SKM-1 (cell line): ENCODE results near the gene FOXD1.

ENCODE experiments used
- DNase-seq: peaks from one replicate; lab custom pipeline; 2025; ENCODE audit not compliant: unreplicated experiment; lab: John Stamatoyannopoulos, UW

The FOXD1 gene

DNA sequence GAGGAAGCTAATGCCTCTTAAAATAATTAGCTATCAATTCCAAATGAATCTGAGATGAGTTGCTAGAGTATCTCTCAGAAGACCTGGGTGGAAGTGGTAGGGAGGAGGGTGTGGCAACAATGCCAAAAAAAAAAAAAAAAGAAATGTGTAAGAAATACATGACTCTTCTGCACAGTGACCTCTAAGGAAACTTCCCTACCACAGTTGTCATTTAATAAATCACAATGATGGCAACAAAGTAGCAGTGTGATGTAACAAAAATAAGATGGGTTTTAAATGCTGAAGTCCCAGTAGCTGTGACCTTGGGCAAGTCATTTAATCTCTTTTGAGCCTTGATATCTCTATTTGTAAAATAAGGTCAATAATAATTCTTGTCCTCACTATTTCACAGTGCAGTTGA, 7.2 kb downstream of the FOXD1 start:
- DNase-seq: no peak

GRCh38 chr5:73440262-73440661, 8.3 kb downstream of the FOXD1 start:
- DNase-seq: no peak

DNA sequence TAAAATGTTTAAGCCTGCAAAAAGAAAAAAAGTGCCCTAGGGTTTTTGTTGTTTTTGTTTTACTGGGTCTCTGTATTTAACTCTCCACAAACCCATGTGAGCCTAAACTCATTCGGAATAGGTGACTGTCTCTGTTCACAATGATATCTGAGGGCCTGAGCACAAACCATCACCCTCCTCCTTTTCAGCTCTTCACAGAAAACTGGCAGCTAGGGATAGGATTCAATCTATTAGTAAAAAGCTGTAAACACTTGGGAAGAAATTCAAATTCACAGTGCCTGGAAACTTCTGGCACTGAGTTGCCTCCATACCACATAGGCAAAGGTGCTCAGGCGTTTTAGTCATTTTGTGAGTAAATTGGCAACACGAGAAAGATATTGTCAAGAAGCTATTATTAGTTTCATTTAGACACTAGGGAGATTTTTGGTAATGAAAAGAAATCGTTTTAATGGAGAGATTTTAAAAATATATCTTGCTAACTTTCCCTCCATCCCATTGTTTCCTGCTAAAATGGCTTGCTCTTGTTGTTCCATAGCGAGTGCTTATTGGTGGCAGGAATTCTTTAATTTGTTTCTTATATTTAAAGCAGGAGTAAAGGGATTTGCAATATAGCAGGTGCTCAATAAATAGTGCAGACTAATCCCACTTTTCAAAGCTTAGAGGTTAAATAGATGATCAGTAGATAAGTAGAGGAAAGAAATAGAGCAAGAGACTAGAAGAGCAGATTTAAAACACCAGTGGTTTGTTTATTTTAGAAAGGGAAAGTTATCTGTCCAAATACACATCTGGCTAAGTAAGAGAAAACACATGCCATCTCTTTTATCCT, 9.7 kb downstream of the FOXD1 start:
- no peak for DNase-seq

GRCh38 chr5:73437777-73438644, 10.6 kb downstream of the FOXD1 start:
- DNase-seq: no peak

GRCh38 chr5:73437101-73437776, 11.3 kb downstream of the FOXD1 start:
- DNase-seq: no peak

DNA sequence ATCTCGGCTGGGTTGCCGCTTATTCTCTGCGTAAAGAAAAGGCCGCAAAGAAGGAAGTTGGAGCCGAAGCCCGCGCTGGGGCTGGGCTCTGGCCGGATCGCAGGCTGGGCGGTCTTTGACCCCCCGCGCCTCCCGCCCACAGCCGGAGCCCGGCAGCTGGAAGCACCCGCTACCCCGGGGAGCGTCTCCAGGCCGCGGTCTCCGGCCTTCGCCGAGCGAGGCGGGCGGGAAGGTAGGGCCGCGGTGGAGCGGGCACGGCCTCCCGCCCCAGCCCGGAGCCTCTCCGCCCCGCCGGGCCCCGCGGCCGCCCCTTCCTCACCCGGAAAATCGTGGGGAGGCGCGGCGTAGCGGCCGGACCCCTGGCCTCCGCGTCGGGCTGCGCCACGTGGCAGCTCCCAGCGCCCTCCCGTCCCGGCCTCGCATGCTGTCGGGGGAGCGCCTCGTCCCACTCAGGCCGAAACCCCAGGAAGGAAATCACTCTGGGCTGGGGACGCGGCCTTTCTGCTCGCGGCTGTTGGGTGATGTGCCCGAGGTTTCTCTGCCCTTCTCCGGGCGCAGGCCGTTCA, 12.0 kb downstream of the FOXD1 start:
- DNase-seq: no peak

- no peak for DNase-seq
Observed at GRCh38 chr5:73435759-73436534, 12.6 kb downstream of the FOXD1 start.

DNA sequence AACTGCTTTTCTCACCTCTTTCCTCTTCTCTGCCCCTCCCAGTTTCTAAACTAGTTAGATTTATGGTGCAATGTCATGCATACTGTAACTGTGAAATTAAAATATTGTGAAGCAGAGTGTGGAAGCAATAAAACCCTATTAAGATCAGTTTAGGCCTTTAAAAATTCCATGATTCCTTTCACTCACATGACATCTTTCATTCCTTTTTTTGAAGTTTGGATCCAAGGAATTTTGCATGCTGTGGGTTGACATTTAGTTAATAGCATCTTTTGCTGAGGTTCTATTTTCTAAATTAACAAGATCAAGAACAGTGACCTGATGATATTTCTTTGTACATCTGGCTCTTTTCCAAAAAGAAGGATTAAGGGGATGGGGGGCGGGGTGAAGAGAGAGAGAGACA, 13.7 kb downstream of the FOXD1 start:
- no peak for DNase-seq

GRCh38 chr5:73434461-73434860, 14.1 kb downstream of the FOXD1 start:
- DNase-seq: no peak

DNA sequence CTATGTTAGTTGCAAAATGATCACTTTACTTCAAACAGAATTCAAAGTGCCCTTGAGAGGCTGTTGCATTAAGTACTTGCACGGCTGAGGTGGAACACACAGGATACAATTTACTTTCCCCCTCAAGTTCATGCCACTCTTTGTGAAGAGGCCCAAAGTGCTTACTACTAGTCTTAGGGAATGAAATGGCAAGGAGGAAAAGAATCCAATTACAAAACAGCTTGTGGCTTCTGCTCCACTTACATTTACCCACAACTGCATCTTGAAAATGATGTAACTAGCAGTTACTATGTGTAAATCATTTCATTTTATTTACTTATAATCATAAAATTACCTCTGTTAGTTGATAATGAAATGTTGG, 14.6 kb downstream of the FOXD1 start:
- DNase-seq: no peak

GRCh38 chr5:73433272-73433981, 15.2 kb downstream of the FOXD1 start:
- DNase-seq: no peak

DNA sequence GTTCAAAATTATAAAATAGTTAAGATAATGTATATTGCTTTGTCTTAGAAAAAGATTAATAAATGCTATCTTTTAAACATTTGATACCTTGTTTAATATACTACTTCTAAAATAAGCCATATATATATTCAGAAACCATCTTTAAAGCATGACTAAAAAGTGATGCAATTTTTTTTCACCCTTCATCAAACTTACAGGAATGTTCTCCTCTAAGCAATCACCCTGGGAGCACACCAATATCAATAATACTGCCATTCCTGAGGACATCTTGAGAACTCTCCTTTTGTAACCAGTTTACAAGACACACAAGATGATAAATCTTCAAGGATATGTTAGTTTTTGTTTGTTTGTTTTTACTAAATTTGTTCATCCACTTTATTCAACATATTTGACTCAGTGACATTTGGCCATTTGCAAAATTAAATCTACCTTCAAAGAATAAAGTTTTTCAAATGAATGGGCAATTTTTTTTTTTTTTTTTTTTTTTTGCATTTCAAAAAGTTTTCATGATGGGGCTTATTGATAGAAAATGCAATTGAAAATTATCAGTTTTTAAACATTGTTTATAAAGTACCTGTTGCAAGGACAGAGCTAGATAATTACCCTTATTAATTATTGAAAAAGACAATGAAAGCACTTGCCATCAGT, 17.2 kb downstream of the FOXD1 start:
- DNase-seq: no peak

DNA sequence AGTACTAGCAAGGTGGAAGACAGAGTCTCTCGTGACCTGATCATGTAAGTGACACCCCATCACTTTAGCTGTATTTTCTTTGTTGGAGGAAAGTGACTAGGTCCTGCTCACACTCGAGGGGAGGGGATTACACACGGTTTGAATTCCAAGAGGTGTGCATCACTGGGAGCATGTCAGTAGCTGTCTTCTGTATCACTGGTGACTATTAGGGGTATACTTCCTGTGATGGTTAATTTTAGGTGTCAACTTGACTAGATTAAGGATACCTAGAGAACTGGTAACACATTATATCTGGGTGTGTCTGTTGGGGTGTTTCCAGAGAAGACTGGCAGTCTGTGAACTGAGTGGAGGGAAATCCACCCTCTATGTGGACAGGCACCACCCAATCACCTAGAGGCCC, 22.5 kb downstream of the FOXD1 start:
- DNase-seq: no peak

- no peak for DNase-seq
Observed at GRCh38 chr5:73424556-73424977, 24.0 kb downstream of the FOXD1 start.

- no peak for DNase-seq
Observed at GRCh38 chr5:73422164-73422563, 26.4 kb downstream of the FOXD1 start.

DNA sequence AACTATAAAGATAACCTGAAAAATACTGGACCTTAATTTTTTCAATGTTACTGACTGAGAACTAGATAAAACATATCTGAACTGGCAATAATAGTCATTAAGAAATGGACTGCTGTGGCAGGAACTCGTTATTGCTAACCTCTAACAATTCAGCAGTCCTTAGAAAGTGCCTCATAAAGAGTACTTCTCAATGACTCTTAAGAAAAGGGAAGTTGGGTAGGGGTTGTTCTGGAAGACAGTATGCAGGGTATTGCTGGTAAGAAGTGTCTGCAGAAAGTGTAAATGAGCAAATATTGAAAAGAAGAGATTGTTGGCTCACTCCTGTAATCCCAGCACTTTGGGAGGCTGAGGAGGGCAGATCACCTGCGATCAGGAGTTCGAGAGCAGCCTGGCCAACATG, 27.9 kb downstream of the FOXD1 start:
- peak; percentile 2 for DNase-seq

DNA sequence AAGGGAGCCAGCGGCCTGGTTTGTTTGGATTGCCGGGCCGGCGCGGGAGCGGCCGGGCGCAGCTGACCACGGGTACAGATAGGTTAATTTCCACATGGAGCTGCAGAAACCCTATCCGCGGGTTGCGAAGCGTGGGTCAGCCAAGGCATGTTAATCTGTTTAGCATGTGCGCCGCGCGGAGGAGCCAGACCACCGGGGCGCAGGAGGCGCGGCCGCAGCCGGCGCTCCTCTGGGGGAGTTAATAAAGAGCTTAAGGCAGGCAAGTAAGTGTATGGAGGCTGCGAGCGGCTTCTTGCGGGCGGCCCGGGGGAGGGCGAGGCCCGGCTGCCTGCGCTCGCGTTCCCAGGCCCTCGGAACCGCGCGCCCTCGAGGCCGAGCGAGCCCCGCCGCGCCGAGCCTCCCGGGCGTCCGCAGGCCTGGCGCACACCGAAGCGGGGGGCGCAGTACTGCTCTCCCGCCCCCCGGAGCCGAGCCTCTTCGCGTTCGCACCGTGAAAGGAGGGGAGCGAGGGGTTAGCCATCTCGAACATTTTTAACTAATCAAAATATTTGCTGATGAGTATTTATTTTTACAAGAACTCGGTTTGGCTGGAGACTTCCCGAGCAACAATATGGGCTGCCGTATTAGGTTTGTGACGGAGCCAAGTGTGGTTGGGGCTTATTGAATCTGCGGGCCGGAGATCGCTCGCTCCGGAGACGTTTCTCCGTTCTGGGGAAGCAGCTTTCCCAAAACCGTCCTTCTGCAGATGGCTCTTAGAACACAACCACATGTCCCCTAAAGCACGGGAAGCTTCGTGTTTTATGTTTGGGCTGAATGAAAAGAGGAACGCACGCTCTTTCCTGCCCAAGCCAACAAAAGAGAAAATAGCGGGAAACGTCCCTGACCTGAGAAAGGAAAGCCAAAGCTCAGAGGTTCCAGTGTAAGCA, 28.8 kb downstream of the FOXD1 start:
- DNase-seq: no peak

GRCh38 chr5:73419117-73419464, 29.5 kb downstream of the FOXD1 start:
- DNase-seq: no peak
